Erythroblast (primary cell): ENCODE data around the gene HYCC1.

Source experiments
- GATA1 ChIP-seq: IDR thresholded peaks from 2 replicates; pipeline ENCODE4 v1.6.1; 2011; ENCODE audit warnings: low read depth, mild to moderate bottlenecking, control low read depth, low read length, moderate library complexity
- POLR2A ChIP-seq: IDR thresholded peaks from 2 replicates; pipeline ENCODE4 v1.6.1; 2011; ENCODE audit warnings: mild to moderate bottlenecking, low read length

DNA sequence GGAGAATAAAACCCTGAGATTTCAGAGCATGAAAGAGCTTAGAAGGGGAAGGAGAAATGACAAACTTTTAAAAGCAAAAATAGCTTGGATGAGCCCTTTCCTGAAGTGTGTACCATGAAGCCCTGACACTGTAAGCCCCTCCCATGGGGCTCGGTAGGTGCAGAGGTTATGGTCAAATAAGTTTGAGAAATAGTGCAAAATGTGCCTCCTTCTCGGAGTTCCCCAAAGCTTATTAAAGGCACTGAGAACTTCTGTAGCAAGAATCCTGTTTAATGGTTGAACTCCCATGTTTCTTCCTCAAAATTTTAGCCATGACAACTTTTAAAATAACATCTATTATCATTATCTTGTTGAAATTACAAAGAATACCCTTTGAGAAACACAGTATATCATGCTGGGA is 10.5 kb upstream of the HYCC1 start:
- no peak for TF ChIP-seq POLR2A
- no peak for TF ChIP-seq GATA1
